Left ventricle myocardium inferior (tissue), 1 donor: ENCODE results near the gene ARFIP1. TPM values are rescaled to one million over a fixed set of nuclear protein-coding genes. Genes with fewer than 3 reads are reported as not detected.

Experiments used
- DNase-seq: peaks from one replicate; pipeline ENCODE4 v3.0.0-alpha.2; 2020
- H3K27ac ChIP-seq: fragments of 200-600 bp; replicated peaks from 2 replicates; pipeline ENCODE4 v1.8.0; 2021
- H3K27me3 ChIP-seq: fragments of 200-600 bp; 2 replicates; pipeline ENCODE4 v1.8.0; 2021; ENCODE audit warnings: low read depth
- H3K36me3 ChIP-seq: fragments of 200-600 bp; 2 replicates; pipeline ENCODE4 v1.8.0; 2021
- H3K4me1 ChIP-seq: fragments of 200-600 bp; 2 replicates; pipeline ENCODE4 v1.8.0; 2021
- H3K4me3 ChIP-seq: fragments of 200-600 bp; 2 replicates; pipeline ENCODE4 v1.8.0; 2021; ENCODE audit warnings: mild to moderate bottlenecking, moderate library complexity
- H3K9me3 ChIP-seq: fragments of 200-600 bp; replicated peaks from 2 replicates; pipeline ENCODE4 v1.8.0; 2021
- CTCF ChIP-seq: fragments of 200-600 bp; IDR thresholded peaks from 2 replicates; pipeline ENCODE4 v1.8.0; 2021; ENCODE audit warnings: antibody characterized with exemption, mild to moderate bottlenecking, borderline replicate concordance
- intact Hi-C: fragments of 100-400 bp; cut with micrococcal nuclease; formaldehyde crosslinking; loops from one replicate; pipeline ENCODE4 v1.11.0; 2022
- total RNA-seq: library from RNA; stranded (reverse); fragmentation: NEBNext Ultra II Directional; extraction: Animal tissue kit (Norgen Biotek cat#: 25700); gene quantifications from one replicate; pipeline ENCODE4 v1.2.1, GENCODE V29; 2021
- donor health status: DM: no; HTN: yes; CAD: no; lungs with severe emphysema.

ARFIP1 gene
- total RNA-seq, 1 donor from 2014 or later: 13.2 TPM

GRCh38 chr4:152950402-152951274 is 170.9 kb downstream of the ARFIP1 start:
- Histone ChIP-seq H3K9me3 (no peaks in the 10 kb centered on the region), H3K27me3 (peaks cover 79% of the 10 kb centered on the region), H3K4me1 (no peaks in the 10 kb centered on the region), H3K27ac (no peak overlapping the region), H3K36me3 (no peaks in the 10 kb centered on the region), H3K4me3 (no peak overlapping the region)
- intact Hi-C loops: no loop called here
- TF ChIP-seq CTCF: no peak
- no peak for DNase-seq

- no peak overlapping the region for H3K27ac ChIP-seq
- H3K4me3 ChIP-seq: no peak overlapping the region
- H3K27me3 ChIP-seq: peaks cover 79% of the 10 kb centered on the region
- no peaks in the 10 kb centered on the region for H3K36me3 ChIP-seq
- no peaks in the 10 kb centered on the region for H3K9me3 ChIP-seq
- DNase-seq: no peak
- no peak for TF ChIP-seq CTCF
- peaks cover 3% of the 10 kb centered on the region for H3K4me1 ChIP-seq
- intact Hi-C loops: no loop called here
These were observed 171.6 kb downstream of the ARFIP1 start for GRCh38 chr4:152951348-152951747.

- H3K4me3 ChIP-seq: no peak overlapping the region
- H3K4me1 ChIP-seq: peaks cover 24% of the 10 kb centered on the region
- H3K9me3 ChIP-seq: no peaks in the 10 kb centered on the region
- H3K36me3 ChIP-seq: no peaks in the 10 kb centered on the region
- DNase-seq: no peak
- H3K27ac ChIP-seq: no peak overlapping the region
- TF ChIP-seq CTCF: no peak
- intact Hi-C loops: no loop called here
- peaks cover 58% of the 10 kb centered on the region for H3K27me3 ChIP-seq
These were observed 173.8 kb downstream of the ARFIP1 start for GRCh38 chr4:152953514-152953913.

GRCh38 chr4:152954741-152955140 is 175.0 kb downstream of the ARFIP1 start:
- TF ChIP-seq CTCF: no peak
- H3K9me3 ChIP-seq: no peaks in the 10 kb centered on the region
- no peak overlapping the region for H3K27ac ChIP-seq
- intact Hi-C loops: no loop called here
- no peak overlapping the region for H3K4me3 ChIP-seq
- peaks cover 26% of the 10 kb centered on the region for H3K4me1 ChIP-seq
- DNase-seq: no peak
- no peaks in the 10 kb centered on the region for H3K36me3 ChIP-seq
- H3K27me3 ChIP-seq: peaks cover 49% of the 10 kb centered on the region

GRCh38 chr4:152956147-152956546 is 176.4 kb downstream of the ARFIP1 start:
- intact Hi-C loops: no loop called here
- H3K4me1 ChIP-seq: peaks cover 26% of the 10 kb centered on the region

More at GRCh38 chr4:152956147-152956546, 176.4 kb downstream of the ARFIP1 start:
- no peak overlapping the region for H3K4me3 ChIP-seq
- H3K9me3 ChIP-seq: no peaks in the 10 kb centered on the region
- H3K36me3 ChIP-seq: no peaks in the 10 kb centered on the region
- H3K27me3 ChIP-seq: peaks cover 45% of the 10 kb centered on the region
- H3K27ac ChIP-seq: peak overlapping the region; percentile 61
- DNase-seq: no peak
- TF ChIP-seq CTCF: no peak
